ENCODE measurements around the gene ARID1B.

DNA sequence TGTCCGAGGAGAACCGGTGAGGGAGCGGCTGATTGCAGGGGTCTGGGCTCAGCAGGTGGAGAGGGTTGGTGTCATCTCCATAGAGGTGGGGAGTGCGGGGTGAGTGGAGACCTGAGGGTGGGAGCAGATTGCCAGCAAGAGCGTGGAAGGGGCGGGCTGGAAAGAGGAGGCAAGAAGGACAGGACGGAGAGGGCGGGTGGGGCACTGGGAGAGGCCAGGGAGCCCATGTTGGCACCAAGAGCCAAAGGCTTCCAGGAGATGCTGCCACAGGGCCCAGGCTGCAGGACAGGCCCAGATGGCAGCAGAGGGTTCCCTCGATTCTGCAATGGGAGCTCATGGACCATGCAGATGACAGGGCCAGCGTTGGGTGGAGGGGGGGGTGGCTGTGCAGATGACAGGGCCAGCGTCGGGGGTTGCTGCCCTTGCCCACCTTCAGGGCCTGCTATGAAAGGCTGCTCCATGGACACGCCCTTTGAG lies 440.8 kb downstream of the ARID1B start:
- TF ChIP-seq CTCF (IDR thresholded peaks at IDR 0.05) (no peak), POLR2A (IDR thresholded peaks at IDR 0.05) (no peak)
